ENCODE measurements around the gene FXYD2.
"Not testable (repeated sequence)": the region's sequence is repeated elsewhere in the genome, so short reads cannot be mapped to it uniquely, and the experiment has no call there.

FXYD2 gene

GRCh38 chr11:117820516-117820915 lies 4.0 kb downstream of the FXYD2 start:
- DNase-seq (ENCODE audit: low read depth in 3 of 3), result no peak

DNA sequence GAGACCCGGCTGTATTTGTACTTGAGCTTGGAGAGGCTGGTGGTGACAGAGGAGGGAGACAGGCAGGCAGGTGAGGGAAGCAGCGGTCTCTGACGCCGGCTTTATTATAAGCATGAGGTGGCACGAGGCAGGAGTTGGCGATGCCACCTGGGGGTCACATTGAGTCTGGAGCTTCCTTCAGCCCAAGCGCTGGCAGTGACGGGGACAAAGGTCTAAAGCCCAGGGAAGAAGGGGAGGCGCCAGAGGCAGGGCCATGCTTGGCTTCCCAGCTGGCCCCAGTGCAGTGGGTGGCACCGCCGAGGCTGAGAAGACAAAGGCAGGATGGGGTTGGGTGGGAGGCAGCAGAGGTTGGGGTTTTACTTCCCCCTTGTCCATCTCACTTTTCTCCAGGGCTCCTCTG lies 4.5 kb downstream of the FXYD2 start:
- DNase-seq (ENCODE audit: low read depth in 3 of 3), result no peak

- DNase-seq (ENCODE audit: low read depth in 3 of 3), result no peak
Measured at GRCh38 chr11:117819096-117820040, 5.2 kb downstream of the FXYD2 start.

- DNase-seq (ENCODE audit: low read depth in 3 of 3), result peak in 1 of 3 donors; percentile 17
Measured at GRCh38 chr11:117818041-117818873, 6.3 kb downstream of the FXYD2 start.

DNA sequence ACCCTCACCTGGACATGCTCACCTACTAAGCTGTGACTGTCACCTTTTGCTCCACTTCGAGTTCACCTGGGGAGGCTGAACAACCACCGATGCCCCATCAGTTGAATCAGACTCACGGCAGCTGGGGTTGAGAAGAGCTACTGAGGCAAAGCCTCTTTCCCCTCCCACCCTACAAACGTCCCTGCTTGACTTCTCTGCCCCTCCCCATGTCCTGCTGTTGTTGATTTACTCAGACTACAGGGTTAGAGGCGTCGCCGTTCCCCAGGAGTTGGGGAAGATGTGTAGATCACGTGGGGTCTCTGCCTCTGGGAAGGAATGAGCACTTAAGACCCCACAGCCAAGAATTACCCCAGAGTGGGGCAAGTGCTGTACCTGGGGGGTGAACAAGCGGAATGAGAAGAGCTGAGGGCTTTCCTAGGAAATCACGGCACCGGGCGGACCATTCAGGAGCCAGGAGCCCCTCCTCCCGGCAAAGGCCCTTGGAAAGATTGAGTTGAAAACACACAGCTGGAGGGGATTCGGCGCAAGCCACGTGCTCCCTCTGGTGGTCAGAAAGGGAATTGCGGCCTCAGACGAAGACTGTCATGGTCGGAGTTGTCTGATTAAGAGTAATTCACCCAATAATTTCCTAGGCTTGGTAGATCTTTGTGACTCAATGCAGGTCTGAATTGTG lies 7.0 kb downstream of the FXYD2 start:
- DNase-seq (ENCODE audit: low read depth in 3 of 3), result peak; percentile 81 to 88 (median 84)

- DNase-seq (ENCODE audit: low read depth in 3 of 3), result no peak
Measured at GRCh38 chr11:117816846-117817367, 7.6 kb downstream of the FXYD2 start.

- no peak for DNase-seq (ENCODE audit: low read depth in 3 of 3)
Measured at GRCh38 chr11:117816151-117816741, 8.3 kb downstream of the FXYD2 start.

DNA sequence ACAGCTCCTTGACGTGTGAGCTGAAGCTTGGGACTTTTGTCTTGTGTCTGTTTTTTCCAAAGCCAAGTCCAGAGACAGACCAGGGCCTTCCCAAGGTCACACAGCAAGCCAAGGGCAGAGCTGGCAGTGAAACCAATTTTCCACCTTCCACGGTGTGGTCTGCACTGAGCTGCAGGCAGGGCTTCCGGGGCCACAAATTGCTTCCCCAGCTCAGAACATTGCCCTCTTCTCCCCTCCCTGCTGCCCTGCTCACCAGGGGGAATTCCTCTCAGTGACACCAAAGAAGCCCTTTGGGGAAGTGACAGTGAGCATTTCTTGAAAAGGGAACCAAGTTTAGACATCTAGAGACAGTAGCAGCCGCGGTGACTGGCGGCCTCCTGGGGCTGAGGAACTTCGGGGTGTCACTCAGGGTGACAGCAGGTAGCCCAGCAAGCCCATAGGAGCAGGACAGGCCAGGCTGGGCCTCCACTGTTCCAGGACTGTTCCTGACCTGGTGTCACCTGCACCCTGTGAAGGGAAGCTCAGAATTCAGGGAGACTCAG lies 9.2 kb downstream of the FXYD2 start:
- DNase-seq (ENCODE audit: low read depth in 3 of 3), result peak in 2 of 3 donors; percentile 42 to 58

DNA sequence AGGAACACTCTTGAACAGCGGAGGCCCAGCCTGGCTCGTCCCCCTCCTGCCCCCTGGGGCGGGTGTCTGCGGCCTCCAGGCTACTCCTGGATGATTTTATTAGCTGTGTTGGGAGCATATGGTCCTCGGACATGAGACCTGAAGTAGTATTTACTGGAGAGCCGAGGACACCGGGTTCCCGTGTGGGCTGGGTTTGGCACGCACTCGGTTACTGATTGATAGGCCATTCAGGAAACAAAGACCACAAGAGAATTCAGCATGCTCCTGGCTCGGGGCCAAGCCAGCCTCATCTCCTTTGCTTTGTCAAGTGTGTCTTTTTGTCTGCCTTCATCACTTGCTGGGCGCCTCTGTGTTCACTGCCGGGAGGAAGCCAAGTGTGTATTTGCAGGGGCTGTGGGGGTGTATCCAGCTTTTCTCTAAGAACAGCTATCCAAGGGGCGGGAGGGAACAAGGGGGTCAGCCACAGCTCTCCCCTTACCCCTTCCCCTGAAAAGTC lies 9.7 kb downstream of the FXYD2 start:
- peak; percentile 53 to 61 (median 57) for DNase-seq (ENCODE audit: low read depth in 3 of 3)

DNA sequence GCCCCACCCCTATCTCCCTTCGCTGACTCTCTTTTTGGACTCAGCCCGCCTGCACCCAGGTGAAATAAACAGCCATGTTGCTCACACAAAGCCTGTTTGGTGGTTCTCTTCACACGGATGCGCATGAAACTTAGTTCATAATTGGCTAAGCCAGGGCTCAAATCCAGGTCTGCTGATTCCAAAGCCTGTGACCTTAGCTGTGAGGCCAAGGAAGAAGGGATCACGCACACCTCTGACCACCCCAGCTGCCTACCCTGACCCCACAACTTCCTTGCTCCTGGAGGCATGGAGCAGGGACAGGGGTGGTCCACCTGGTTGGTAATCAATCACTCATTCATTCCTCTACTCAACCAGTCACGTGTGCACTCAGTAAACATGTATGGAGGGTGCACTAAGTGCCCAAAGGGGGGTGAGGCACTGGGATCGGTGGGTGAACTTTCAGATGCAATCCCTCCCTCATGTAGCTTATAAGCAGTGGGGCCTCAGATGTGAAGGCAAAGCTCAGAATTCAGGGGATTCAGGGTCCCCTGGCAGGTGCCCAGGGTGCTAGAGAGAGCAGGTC lies 10.3 kb downstream of the FXYD2 start:
- DNase-seq (ENCODE audit: low read depth in 3 of 3), result no peak

- not testable (repeated sequence) for DNase-seq (ENCODE audit: low read depth in 3 of 3)
Measured at GRCh38 chr11:117810056-117810451, 14.5 kb downstream of the FXYD2 start.

DNA sequence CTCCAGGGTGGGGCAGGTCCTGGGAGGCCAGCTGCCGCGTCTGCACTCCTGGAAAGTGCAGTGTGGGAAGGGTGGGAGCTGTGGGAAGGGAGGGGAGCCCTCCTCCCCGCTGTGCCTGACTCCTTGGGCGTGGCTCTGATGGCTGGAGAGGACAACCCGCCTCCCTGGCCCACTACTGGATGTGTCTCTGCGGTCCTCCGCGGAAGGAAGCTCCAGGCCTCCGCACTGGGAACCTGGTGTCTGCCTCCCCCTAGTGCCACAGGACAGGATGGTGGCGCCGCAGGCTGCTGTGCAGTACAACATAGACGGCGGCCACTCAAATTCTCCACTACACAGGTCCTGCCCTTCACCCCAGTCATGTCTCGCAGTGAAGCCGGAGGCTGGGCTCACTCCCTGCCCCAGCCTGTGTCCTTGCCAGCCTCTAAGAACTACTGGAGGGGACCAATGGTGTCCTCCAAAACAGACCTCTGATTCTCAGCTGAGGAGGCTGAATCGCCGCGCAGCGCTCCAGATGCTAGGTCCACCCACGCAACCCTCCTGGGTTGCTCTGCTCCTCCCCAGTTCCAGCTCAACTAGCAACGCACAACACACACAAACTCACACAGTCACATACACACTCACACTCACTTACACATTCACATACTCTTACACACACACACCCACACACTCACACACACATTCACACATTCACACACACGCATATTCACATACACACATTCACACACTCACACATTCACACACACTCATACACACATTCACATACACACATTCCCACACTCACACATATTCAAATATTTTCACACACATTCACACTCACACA lies 15.1 kb downstream of the FXYD2 start:
- peak in 1 of 3 donors; percentile 40 for DNase-seq (ENCODE audit: low read depth in 3 of 3)

DNA sequence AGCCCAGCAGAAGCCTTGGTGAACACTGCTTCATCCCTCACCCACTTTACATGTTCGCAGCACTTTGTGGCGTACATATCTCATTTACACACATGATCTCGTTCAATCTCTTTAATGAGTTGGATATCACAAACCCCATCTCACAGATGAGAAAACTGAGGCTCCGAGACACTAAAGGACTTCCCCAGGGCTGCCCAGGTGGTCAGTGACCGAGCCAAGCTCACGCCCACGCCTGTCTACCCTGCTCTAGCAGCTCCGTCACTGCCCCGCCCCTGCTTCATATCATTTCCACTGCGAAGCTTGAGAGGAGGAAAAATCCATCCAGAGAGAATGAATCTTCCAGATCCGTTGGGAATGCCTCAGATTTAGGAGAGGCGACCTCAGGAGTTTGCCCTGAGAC lies 15.8 kb downstream of the FXYD2 start:
- no peak for DNase-seq (ENCODE audit: low read depth in 3 of 3)

- DNase-seq (ENCODE audit: low read depth in 3 of 3), result peak in 2 of 3 donors; percentile 52 to 76
Measured at GRCh38 chr11:117807482-117808327, 16.8 kb downstream of the FXYD2 start.

GRCh38 chr11:117806846-117807245 lies 17.7 kb downstream of the FXYD2 start:
- DNase-seq (ENCODE audit: low read depth in 3 of 3), result no peak

DNA sequence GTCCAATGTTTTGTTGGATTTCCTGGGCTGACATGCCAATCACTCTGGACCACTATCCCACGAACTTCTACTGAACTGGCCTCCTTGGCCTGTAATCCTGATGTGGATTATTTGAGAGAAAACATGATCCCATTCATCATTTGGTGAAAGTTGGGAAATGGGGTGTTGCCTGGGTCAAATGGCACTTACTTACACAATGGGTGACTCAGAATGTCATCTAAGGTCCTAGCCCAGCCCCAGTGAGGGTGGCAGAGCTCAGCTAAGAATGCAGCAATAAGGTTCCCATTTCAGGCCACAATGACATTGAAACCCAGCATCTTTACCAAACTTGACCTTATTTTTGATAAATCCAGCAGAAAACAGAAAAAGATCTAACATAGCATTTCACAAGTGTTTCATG lies 19.5 kb downstream of the FXYD2 start:
- no peak for DNase-seq (ENCODE audit: low read depth in 3 of 3)

DNA sequence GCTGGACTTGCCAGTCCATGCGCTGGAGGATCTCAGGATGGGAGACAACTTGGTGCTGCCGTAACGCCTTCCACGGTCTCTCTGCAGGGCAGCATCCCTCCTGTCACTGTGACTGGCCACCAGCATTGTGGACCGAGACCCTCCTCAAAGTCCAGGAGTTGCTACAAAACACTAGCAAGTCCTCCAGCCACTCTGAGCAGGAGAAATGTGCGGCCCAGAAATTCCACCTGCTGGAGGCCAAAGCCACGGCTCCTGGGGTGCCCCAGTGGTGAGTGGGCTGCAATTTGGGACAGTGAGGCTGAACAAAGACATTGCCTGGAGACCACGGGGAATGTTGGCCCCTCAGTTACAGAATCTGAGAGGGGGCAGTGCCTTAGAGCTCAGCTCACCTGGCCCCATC lies 20.6 kb downstream of the FXYD2 start:
- no peak for DNase-seq (ENCODE audit: low read depth in 3 of 3)

GRCh38 chr11:117799634-117800033 lies 24.9 kb downstream of the FXYD2 start:
- no peak for DNase-seq (ENCODE audit: low read depth in 3 of 3)

All from stimulated activated CD4-positive, alpha-beta T cell treated with anti-CD3 and anti-CD28 coated beads, TNF-alpha, amount 100 ng/mL, for 48 hours (primary cell).